OCI-LY3 (cell line): Measurements from ENCODE around the gene CEP162.

ENCODE experiments used
- H2AFZ ChIP-seq: fragments of 200-600, 300-600 bp; shearing (Covaris generic); 2 replicates; pipeline ENCODE4 v1.6.0; 2014; ENCODE audit warnings: antibody characterized with exemption, low read depth, low read length
- H3K27ac ChIP-seq: fragments of 200-600, 300-600 bp; sonication (generic); 2 replicates; pipeline ENCODE4 v1.5.1; 2014; ENCODE audit warnings: mild to moderate bottlenecking, low read length, moderate library complexity, mixed read lengths
- H3K27me3 ChIP-seq: fragments of 200-600, 300-600 bp; sonication (generic); 2 replicates; pipeline ENCODE4 v1.6.1; 2014; ENCODE audit warnings: low read depth, low read length, mixed read lengths
- H3K36me3 ChIP-seq: fragments of 200-600, 300-600 bp; sonication (generic); replicated peaks from 2 replicates; pipeline ENCODE3; 2014; ENCODE audit warnings: low read depth, low read length, mixed read lengths
- H3K4me1 ChIP-seq: fragments of 300-600, 200-600 bp; sonication (generic); 2 replicates; pipeline ENCODE4 v1.6.1; 2014; ENCODE audit warnings: low read length, mixed read lengths
- H3K4me2 ChIP-seq: fragments of 200-600, 300-600 bp; sonication (generic); 2 replicates; pipeline ENCODE4 v1.6.1; 2014; ENCODE audit warnings: low read length, mixed read lengths
- H3K4me3 ChIP-seq: fragments of 300-600, 200-600 bp; sonication (generic); 2 replicates; pipeline ENCODE4 v1.5.1; 2014; ENCODE audit warnings: antibody characterized with exemption, mild to moderate bottlenecking, low read length, moderate library complexity
- H3K79me2 ChIP-seq: fragments of 300-600, 200-600 bp; shearing (Covaris generic); 2 replicates; pipeline ENCODE4 v1.6.1; 2014; ENCODE audit warnings: mild to moderate bottlenecking, low read length, mixed read lengths
- H3K9ac ChIP-seq: fragments of 300-600, 200-600 bp; shearing (Covaris generic); 2 replicates; pipeline ENCODE4 v1.6.0; 2014; ENCODE audit warnings: mild to moderate bottlenecking, low read length, moderate library complexity
- H3K9me3 ChIP-seq: fragments of 200-600, 300-600 bp; shearing (Covaris generic); 2 replicates; pipeline ENCODE4 v1.6.1; 2014; ENCODE audit warnings: low read length, mixed read lengths; ENCODE audit not compliant: insufficient read depth
- H4K20me1 ChIP-seq: fragments of 200-600, 300-600 bp; sonication (generic); 2 replicates; pipeline ENCODE4 v1.6.1; 2016; ENCODE audit warnings: low read length, mixed read lengths; ENCODE audit not compliant: insufficient read depth
- EZH2phosphoT487 ChIP-seq: fragments of 200-600 bp; shearing (Covaris generic); IDR thresholded peaks from 2 replicates; pipeline ENCODE4 v1.6.1; 2018; ENCODE audit warnings: antibody characterized with exemption, mixed run types, low read depth
- TF ChIP-seq, protein P1 (sequence below): fragments of 200-600, 300-600 bp; sonication (generic); IDR thresholded peaks from 2 replicates; pipeline ENCODE4 v1.5.1; 2014; ENCODE audit warnings: antibody characterized with exemption, low read length, low read depth

The CEP162 gene

GRCh38 chr6:84151669-84152068, 75.8 kb downstream of the CEP162 start:
- H4K20me1 ChIP-seq: no peaks in the 10 kb centered on the region
- no peak overlapping the region for H3K4me2 ChIP-seq
- no peak overlapping the region for H3K9ac ChIP-seq
- peaks cover 15% of the 10 kb centered on the region for H3K36me3 ChIP-seq
- TF ChIP-seq, protein P1, sequence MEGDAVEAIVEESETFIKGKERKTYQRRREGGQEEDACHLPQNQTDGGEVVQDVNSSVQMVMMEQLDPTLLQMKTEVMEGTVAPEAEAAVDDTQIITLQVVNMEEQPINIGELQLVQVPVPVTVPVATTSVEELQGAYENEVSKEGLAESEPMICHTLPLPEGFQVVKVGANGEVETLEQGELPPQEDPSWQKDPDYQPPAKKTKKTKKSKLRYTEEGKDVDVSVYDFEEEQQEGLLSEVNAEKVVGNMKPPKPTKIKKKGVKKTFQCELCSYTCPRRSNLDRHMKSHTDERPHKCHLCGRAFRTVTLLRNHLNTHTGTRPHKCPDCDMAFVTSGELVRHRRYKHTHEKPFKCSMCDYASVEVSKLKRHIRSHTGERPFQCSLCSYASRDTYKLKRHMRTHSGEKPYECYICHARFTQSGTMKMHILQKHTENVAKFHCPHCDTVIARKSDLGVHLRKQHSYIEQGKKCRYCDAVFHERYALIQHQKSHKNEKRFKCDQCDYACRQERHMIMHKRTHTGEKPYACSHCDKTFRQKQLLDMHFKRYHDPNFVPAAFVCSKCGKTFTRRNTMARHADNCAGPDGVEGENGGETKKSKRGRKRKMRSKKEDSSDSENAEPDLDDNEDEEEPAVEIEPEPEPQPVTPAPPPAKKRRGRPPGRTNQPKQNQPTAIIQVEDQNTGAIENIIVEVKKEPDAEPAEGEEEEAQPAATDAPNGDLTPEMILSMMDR: no peak
- TF ChIP-seq EZH2phosphoT487: no peak
- no peaks in the 10 kb centered on the region for H3K79me2 ChIP-seq
- H3K27me3 ChIP-seq: no peaks in the 10 kb centered on the region
- no peak overlapping the region for H3K4me3 ChIP-seq
- H2AFZ ChIP-seq: no peak overlapping the region
- H3K9me3 ChIP-seq: no peaks in the 10 kb centered on the region
- H3K27ac ChIP-seq: no peak overlapping the region
- H3K4me1 ChIP-seq: peaks cover 15% of the 10 kb centered on the region

GRCh38 chr6:84150705-84151104, 76.7 kb downstream of the CEP162 start:
- H4K20me1 ChIP-seq: no peaks in the 10 kb centered on the region
- H2AFZ ChIP-seq: no peak overlapping the region
- H3K79me2 ChIP-seq: no peaks in the 10 kb centered on the region
- peaks cover 15% of the 10 kb centered on the region for H3K4me1 ChIP-seq
- no peak overlapping the region for H3K4me3 ChIP-seq
- no peak for TF ChIP-seq EZH2phosphoT487
- TF ChIP-seq, protein P1: no peak
- H3K9ac ChIP-seq: no peak overlapping the region
- H3K4me2 ChIP-seq: no peak overlapping the region
- no peaks in the 10 kb centered on the region for H3K9me3 ChIP-seq
- no peaks in the 10 kb centered on the region for H3K27me3 ChIP-seq
- H3K36me3 ChIP-seq: peaks cover 15% of the 10 kb centered on the region
- no peak overlapping the region for H3K27ac ChIP-seq

DNA sequence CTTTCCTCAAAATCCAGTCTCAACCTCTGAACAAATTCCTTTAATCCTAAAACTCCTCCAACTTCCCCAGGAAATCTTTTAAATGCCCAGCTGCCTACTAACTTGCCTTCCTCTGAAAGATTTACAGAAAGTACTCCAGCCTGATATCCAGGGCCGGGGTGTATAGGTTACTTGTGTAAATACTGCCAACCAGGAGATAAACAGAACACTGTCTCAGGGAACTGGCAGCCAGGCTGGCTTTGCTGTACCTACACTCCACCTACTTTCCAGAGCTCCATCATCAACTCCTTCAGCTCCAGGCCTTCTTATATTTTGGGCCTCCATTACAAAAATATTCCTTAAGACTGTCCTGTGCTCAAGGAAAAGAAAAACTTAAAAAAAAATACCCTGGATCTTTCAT, 85.9 kb downstream of the CEP162 start:
- no peaks in the 10 kb centered on the region for H3K79me2 ChIP-seq
- no peaks in the 10 kb centered on the region for H4K20me1 ChIP-seq
- no peak overlapping the region for H3K4me3 ChIP-seq
- H3K27ac ChIP-seq: no peak overlapping the region
- H3K9ac ChIP-seq: no peak overlapping the region
- H3K4me2 ChIP-seq: no peak overlapping the region
- TF ChIP-seq, protein P1: no peak
- TF ChIP-seq EZH2phosphoT487: no peak
- H3K4me1 ChIP-seq: no peaks in the 10 kb centered on the region
- H3K9me3 ChIP-seq: no peaks in the 10 kb centered on the region
- H3K36me3 ChIP-seq: no peaks in the 10 kb centered on the region
- H3K27me3 ChIP-seq: no peaks in the 10 kb centered on the region
- H2AFZ ChIP-seq: no peak overlapping the region

DNA sequence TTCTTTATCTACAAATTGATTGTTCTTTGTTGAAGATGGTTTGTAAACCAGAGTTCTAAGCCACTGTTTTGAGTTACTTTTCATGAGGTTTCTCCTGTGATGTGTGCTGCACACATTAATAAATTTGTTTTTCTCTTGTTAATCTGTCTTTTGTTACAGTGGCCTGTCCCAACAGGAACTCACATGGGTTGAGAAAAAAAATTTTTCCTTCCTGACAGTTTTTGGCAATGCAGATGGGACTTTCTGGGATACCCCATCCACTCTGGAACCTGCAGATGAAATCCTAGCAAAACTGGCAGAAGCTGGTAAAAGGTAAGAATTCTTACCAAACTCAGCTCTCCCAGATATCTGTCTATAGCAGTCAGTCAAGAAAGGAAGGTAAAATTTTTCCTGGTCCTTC, 88.1 kb downstream of the CEP162 start:
- no peak overlapping the region for H3K9ac ChIP-seq
- H2AFZ ChIP-seq: no peak overlapping the region
- H3K9me3 ChIP-seq: no peaks in the 10 kb centered on the region
- H3K4me3 ChIP-seq: no peak overlapping the region
- TF ChIP-seq, protein P1: no peak
- no peak for TF ChIP-seq EZH2phosphoT487
- H3K36me3 ChIP-seq: no peaks in the 10 kb centered on the region
- no peaks in the 10 kb centered on the region for H3K27me3 ChIP-seq
- no peak overlapping the region for H3K4me2 ChIP-seq
- H4K20me1 ChIP-seq: no peaks in the 10 kb centered on the region
- H3K4me1 ChIP-seq: no peaks in the 10 kb centered on the region
- no peaks in the 10 kb centered on the region for H3K79me2 ChIP-seq
- no peak overlapping the region for H3K27ac ChIP-seq
